H9 (cell line): ENCODE results near the gene NRP1. TPM values are rescaled to one million over a fixed set of nuclear protein-coding genes. Genes with fewer than 3 reads are reported as not detected.
A peak's percentile ranks its signal among the peaks of the same experiment; 100 is the strongest.

Experiments
- DNase-seq: peaks from one replicate; pipeline ENCODE4 v3.0.0-alpha.2; 2017
- H2AFZ ChIP-seq: one replicate; pipeline ENCODE4 v1.6.1; 2013; ENCODE audit warnings: mild to moderate bottlenecking, low read length, control low read depth, moderate library complexity
- H2AK5ac ChIP-seq: 2 replicates; pipeline ENCODE4 v1.6.1; 2013; ENCODE audit warnings: low read length, control low read depth, mixed read lengths; ENCODE audit not compliant: insufficient read length
- H2BK120ac ChIP-seq: one replicate; pipeline ENCODE4 v1.6.1; 2013; ENCODE audit warnings: low read depth, mild to moderate bottlenecking, low read length, control low read depth, inconsistent platforms; ENCODE audit not compliant: poor library complexity, severe bottlenecking
- H2BK12ac ChIP-seq: 2 replicates; pipeline ENCODE4 v1.6.1; 2013; ENCODE audit warnings: low read length, control low read depth, mixed read lengths, low read depth; ENCODE audit not compliant: insufficient read length
- H2BK15ac ChIP-seq: 2 replicates; pipeline ENCODE4 v1.6.1; 2013; ENCODE audit warnings: low read depth, low read length, control low read depth
- H2BK20ac ChIP-seq: one replicate; pipeline ENCODE4 v1.6.1; 2013; ENCODE audit warnings: low read depth, mild to moderate bottlenecking, low read length, control low read depth, inconsistent platforms; ENCODE audit not compliant: poor library complexity, severe bottlenecking
- H2BK5ac ChIP-seq: 2 replicates; pipeline ENCODE4 v1.6.1; 2013; ENCODE audit warnings: low read length, control low read depth, mixed read lengths; ENCODE audit not compliant: insufficient read length
- H3K14ac ChIP-seq: 2 replicates; pipeline ENCODE4 v1.6.1; 2013; ENCODE audit warnings: low read length, control low read depth; ENCODE audit not compliant: insufficient read depth
- H3K18ac ChIP-seq: 2 replicates; pipeline ENCODE4 v1.6.1; 2013; ENCODE audit warnings: low read depth, mild to moderate bottlenecking, mixed read lengths, low read length, control low read depth; ENCODE audit not compliant: insufficient read length
- H3K23ac ChIP-seq: 2 replicates; pipeline ENCODE4 v1.6.1; 2013; ENCODE audit warnings: low read length, control low read depth, mixed read lengths, low read depth; ENCODE audit not compliant: insufficient read length
- H3K23me2 ChIP-seq: 2 replicates; pipeline ENCODE4 v1.6.1; 2013; ENCODE audit warnings: low read depth, mild to moderate bottlenecking, mixed read lengths, low read length, control low read depth; ENCODE audit not compliant: insufficient read length, poor library complexity, severe bottlenecking
- H3K27ac ChIP-seq: 2 replicates; pipeline ENCODE4 v1.5.1; 2013; ENCODE audit warnings: low read length, control low read depth, mixed read lengths, low read depth; ENCODE audit not compliant: insufficient read length
- H3K27me3 ChIP-seq: 2 replicates; pipeline ENCODE4 v1.6.1; 2013; ENCODE audit warnings: low read length, control low read depth, inconsistent platforms; ENCODE audit not compliant: insufficient read depth
- H3K4ac ChIP-seq: 2 replicates; pipeline ENCODE4 v1.6.1; 2013; ENCODE audit warnings: low read depth, mild to moderate bottlenecking, control low read depth, inconsistent platforms, low read length, moderate library complexity
- H3K4me1 ChIP-seq: 2 replicates; pipeline ENCODE4 v1.6.1; 2013; ENCODE audit warnings: low read length, control low read depth, inconsistent platforms; ENCODE audit not compliant: insufficient read depth
- H3K4me2 ChIP-seq: 2 replicates; pipeline ENCODE4 v1.6.1; 2013; ENCODE audit warnings: low read length, control low read depth, mixed read lengths; ENCODE audit not compliant: insufficient read length, insufficient read depth
- H3K56ac ChIP-seq: 2 replicates; pipeline ENCODE4 v1.6.1; 2013; ENCODE audit warnings: low read depth, mild to moderate bottlenecking, mixed read lengths, low read length, control low read depth; ENCODE audit not compliant: insufficient read length
- H3K79me1 ChIP-seq: 2 replicates; pipeline ENCODE4 v1.6.1; 2013; ENCODE audit warnings: low read depth, mild to moderate bottlenecking, moderate library complexity, low read length, control low read depth, inconsistent platforms; ENCODE audit not compliant: insufficient read depth, poor library complexity, severe bottlenecking
- H3K79me2 ChIP-seq: 2 replicates; pipeline ENCODE4 v1.6.1; 2013; ENCODE audit warnings: low read length, control low read depth, inconsistent platforms; ENCODE audit not compliant: insufficient read depth
- H3K9ac ChIP-seq: 2 replicates; pipeline ENCODE4 v1.6.1; 2013; ENCODE audit warnings: low read length, control low read depth, mixed read lengths; ENCODE audit not compliant: insufficient read length; ENCODE audit errors: extremely low read depth
- H3K9me3 ChIP-seq: one replicate; pipeline ENCODE4 v1.6.1; 2013; ENCODE audit warnings: low read depth, low read length, inconsistent platforms; ENCODE audit not compliant: control insufficient read depth
- H3T11ph ChIP-seq: one replicate; pipeline ENCODE4 v1.6.1; 2013; ENCODE audit warnings: mild to moderate bottlenecking, low read length, control low read depth, inconsistent platforms
- H4K20me1 ChIP-seq: one replicate; pipeline ENCODE4 v1.6.1; 2013; ENCODE audit not compliant: control insufficient read depth, insufficient read length, insufficient read depth
- H4K5ac ChIP-seq: 2 replicates; pipeline ENCODE4 v1.6.1; 2013; ENCODE audit warnings: low read depth, mild to moderate bottlenecking, mixed read lengths, low read length, control low read depth; ENCODE audit not compliant: insufficient read length
- H4K8ac ChIP-seq: replicated peaks from 2 replicates; pipeline ENCODE4 v1.6.1; 2013; ENCODE audit warnings: low read length, control low read depth, mixed read lengths, low read depth; ENCODE audit not compliant: insufficient read length
- H4K91ac ChIP-seq: 2 replicates; pipeline ENCODE4 v1.6.1; 2013; ENCODE audit warnings: low read depth, mild to moderate bottlenecking, moderate library complexity, mixed read lengths, low read length, control low read depth; ENCODE audit not compliant: insufficient read length
- H3K27ac Mint-ChIP-seq, 3 experiments: 2 replicates in 2 of 3; 3 replicates in 1 of 3; pipeline ENCODE4 v1.8.0; 2020 to 2021; ENCODE audit warnings: mixed read lengths in 3 of 3, mild to moderate bottlenecking in 1 of 3, moderate library complexity in 1 of 3
- H3K27me3 Mint-ChIP-seq: 2 replicates; pipeline ENCODE4 v1.8.0; 2021; ENCODE audit warnings: low read depth, mild to moderate bottlenecking, moderate library complexity, mixed read lengths
- H3K36me3 Mint-ChIP-seq, 3 experiments: 2 replicates in 2 of 3; 3 replicates in 1 of 3; pipeline ENCODE4 v1.8.0; 2020 to 2021; ENCODE audit warnings: low read depth in 3 of 3, mixed read lengths in 3 of 3; ENCODE audit not compliant: insufficient read depth in 1 of 3
- H3K4me1 Mint-ChIP-seq, 2 experiments: 2 replicates each; pipeline ENCODE4 v1.8.0; 2020; ENCODE audit warnings: mixed read lengths in 2 of 2
- H3K4me3 Mint-ChIP-seq, 2 experiments: 2 replicates in 1 of 2; 3 replicates in 1 of 2; pipeline ENCODE4 v1.8.0; 2020 to 2021; ENCODE audit warnings: mild to moderate bottlenecking in 2 of 2, mixed read lengths in 2 of 2, moderate library complexity in 1 of 2
- H3K9me3 Mint-ChIP-seq, 2 experiments: 2 replicates in 1 of 2; 3 replicates in 1 of 2; pipeline ENCODE4 v1.8.0; 2020; ENCODE audit warnings: mild to moderate bottlenecking in 2 of 2, mixed read lengths in 2 of 2, moderate library complexity in 1 of 2
- CTCF ChIP-seq: fragments of 200-600 bp; sonication (generic); conservative IDR thresholded peaks from 3 replicates; pipeline ENCODE4 v1.8.0; 2021; ENCODE audit warnings: antibody characterized with exemption, mild to moderate bottlenecking
- WGBS: extraction: QIAGEN DNeasy Blood & Tissue Kit; methylation state at CpG from one replicate; pipeline ENCODE4 v1.1.7; 2013; ENCODE audit warnings: missing lambda C conversion rate, low lambda C conversion rate, mixed read lengths; ENCODE audit not compliant: insufficient read length; ENCODE audit errors: extremely low coverage; 5-methylcytosine and 5-hydroxymethylcytosine counted together
- total RNA-seq: library from RNA; stranded (reverse); gene quantifications from 2 replicates; pipeline ENCODE4 v1.2.1, GENCODE V29; 2021

The NRP1 gene
- total RNA-seq, 1 experiment from 2014 or later, result 4.6 TPM

- Histone ChIP-seq H3K18ac (no peak overlapping the region), H2BK5ac (no peak overlapping the region), H3K79me1 (no peaks in the 10 kb centered on the region), H4K91ac (no peak overlapping the region), H3K23ac (no peak overlapping the region), H2BK120ac (no peak overlapping the region), H3K23me2 (no peaks in the 10 kb centered on the region), H3K9me3 (no peaks in the 10 kb centered on the region), H4K5ac (no peak overlapping the region), H2BK15ac (no peak overlapping the region), H3K9ac (no peak overlapping the region), H4K20me1 (no peaks in the 10 kb centered on the region), H3K56ac (no peak overlapping the region), H2AK5ac (no peak overlapping the region), H2AFZ (no peak overlapping the region), H3K14ac (no peak overlapping the region), H3K27me3 (no peaks in the 10 kb centered on the region), H3K4ac (no peak overlapping the region), H4K8ac (no peak overlapping the region), H3K4me2 (no peak overlapping the region), H2BK12ac (no peak overlapping the region), H3K79me2 (no peaks in the 10 kb centered on the region), H3K4me1 (peaks cover 2% of the 10 kb centered on the region; the same call in 1 of the 2 replicates), H3T11ph (no peak overlapping the region), H3K27ac (no peak overlapping the region), H2BK20ac (no peak overlapping the region)
- Mint-ChIP-seq H3K27ac (peak overlapping the region in 1 of 3 experiments; percentile 30; a peak in 1 of 7 replicates), H3K9me3 (no peaks in the 10 kb centered on the region), H3K4me3 (no peak overlapping the region), H3K36me3 (no peaks in the 10 kb centered on the region; a peak in 1 of 7 replicates), H3K27me3 (no peaks in the 10 kb centered on the region; the same call in 1 of the 2 replicates), H3K4me1 (peaks cover 14 to 35% of the 10 kb centered on the region in 2 experiments)
- no peak for DNase-seq
- no CpG with 5 or more reads among the region's 4 CpGs for WGBS
- TF ChIP-seq CTCF, result no peak
Observed at GRCh38 chr10:33271969-33272583, 62.4 kb downstream of the NRP1 start.
